K562 (cell line): ENCODE results near the gene REEP6. TPM values are rescaled to one million over a fixed set of nuclear protein-coding genes. Genes with fewer than 3 reads are reported as not detected.

Experiments used
- ARID1B ChIP-seq: fragments of 450-650 bp; IDR thresholded peaks from 2 replicates; pipeline ENCODE4 v1.6.1; 2016; ENCODE audit warnings: antibody characterized with exemption, mild to moderate bottlenecking, inconsistent platforms
- BDP1 ChIP-seq: IDR thresholded peaks from 3 replicates; pipeline ENCODE4 v1.6.1; 2011; ENCODE audit not compliant: insufficient read length, insufficient read depth
- DACH1 ChIP-seq: fragments of 450-650 bp; IDR thresholded peaks from 2 replicates; pipeline ENCODE4 v1.6.1; 2018; ENCODE audit not compliant: partially characterized antibody
- DNMT1 ChIP-seq: fragments of 450-650 bp; IDR thresholded peaks from 2 replicates; pipeline ENCODE4 v1.6.1; 2016; ENCODE audit warnings: antibody characterized with exemption, mild to moderate bottlenecking
- DPF2 ChIP-seq: fragments of 450-650 bp; IDR thresholded peaks from 2 replicates; pipeline ENCODE4 v1.6.1; 2016
- FOSL1 ChIP-seq: fragments of 200-800 bp; sonication (Bioruptor generic); conservative IDR thresholded peaks from 2 replicates; pipeline ENCODE4 v1.6.1; 2016; ENCODE audit warnings: missing genetic modification characterization, missing compliant biosample characterization
- SMARCC2 ChIP-seq: fragments of 450-650 bp; IDR thresholded peaks from 2 replicates; pipeline ENCODE4 v1.6.1; 2017; ENCODE audit warnings: antibody characterized with exemption, moderate library complexity, mild to moderate bottlenecking, low read depth
- ZFP1 ChIP-seq: fragments of 450-650 bp; formaldehyde crosslinking; IDR thresholded peaks from 2 replicates; pipeline ENCODE4 v1.4.0; 2020; ENCODE audit warnings: mild to moderate bottlenecking, mixed read lengths
- ZNF239 ChIP-seq: fragments of 250-450 bp; sonication (Bioruptor Pico); IDR thresholded peaks from 2 replicates; pipeline ENCODE4 v1.4.0; 2020; ENCODE audit warnings: mild to moderate bottlenecking
- ZNF408 ChIP-seq: fragments of 250-450 bp; sonication (Bioruptor Pico); IDR thresholded peaks from 2 replicates; pipeline ENCODE4 v1.4.0; 2020; ENCODE audit warnings: low read depth, mild to moderate bottlenecking, moderate library complexity
- ZNF644 ChIP-seq: fragments of 200-800 bp; sonication (Bioruptor generic); IDR thresholded peaks from 2 replicates; pipeline ENCODE4 v1.6.1; 2016; ENCODE audit warnings: low read depth, missing genetic modification characterization, missing compliant biosample characterization
- polyA plus RNA-seq, 8 experiments: library from polyadenylated mRNA; depleted of rRNA in 4 of 8; stranded (reverse) in 5 of 8; unstranded in 3 of 8; fragments of >200 nt; fragmentation: Nextera tagmentation in 2 of 8; fragmentation: Illumina TruSeq in 1 of 8; extraction: Ambion mirVana in 2 of 8; extraction: Trizol in 1 of 8; gene quantifications; 2 replicates each; pipeline versions ENCODE4 v1.2.1 to v1.2.3, GENCODE V29; 2011 to 2014; ENCODE audit warnings: inconsistent platforms in 1 of 8, missing spikeins in 1 of 8
- total RNA-seq, 7 experiments: library from RNA; depleted of rRNA in 6 of 7; stranded (reverse); fragments of >200 nt in 6 of 7; fragmentation: Illumina TruSeq in 2 of 7; extraction: Trizol in 2 of 7; gene quantifications; 2 replicates each; pipeline versions ENCODE4 v1.2.1 to v1.2.3, GENCODE V29; 2011 to 2021; ENCODE audit warnings: low replicate concordance in 1 of 7
- TF ChIP-seq, protein P1 (sequence below): IDR thresholded peaks from 2 replicates; pipeline ENCODE4 v1.6.1; 2012; ENCODE audit warnings: low read depth, low read length, improper control_type of control experiment, borderline replicate concordance
- TF ChIP-seq, protein P2 (sequence below): fragments of 450-650 bp; IDR thresholded peaks from 2 replicates; pipeline ENCODE4 v1.6.1; 2017; ENCODE audit warnings: mild to moderate bottlenecking, moderate library complexity
- TF ChIP-seq, protein P3 (sequence below), 3 experiments: fragments of 200-800 bp in 1 of 3; fragments of 250-450 bp in 1 of 3; fragments of 450-650 bp in 1 of 3; sonication (Bioruptor Pico) in 1 of 3; sonication (Bioruptor generic) in 1 of 3; formaldehyde crosslinking in 1 of 3; IDR thresholded peaks; 2 replicates each; pipeline versions ENCODE4 v1.6.1 to v1.8.0; 2016 to 2022; ENCODE audit warnings: mild to moderate bottlenecking in 2 of 3, missing genetic modification characterization in 2 of 3, missing compliant biosample characterization in 1 of 3, moderate library complexity in 1 of 3
- TF ChIP-seq, protein P4 (sequence below): fragments of 200-800 bp; sonication (Bioruptor generic); IDR thresholded peaks from 2 replicates; pipeline ENCODE4 v1.6.1; 2016; ENCODE audit warnings: missing genetic modification characterization, missing compliant biosample characterization

REEP6 gene
- total and polyA plus RNA-seq, 9 of the 15 experiments (the other 6 are each of a cell fraction or from before 2014, with no cell fraction given): 1.2 to 64.2 (median 12.7) TPM

DNA sequence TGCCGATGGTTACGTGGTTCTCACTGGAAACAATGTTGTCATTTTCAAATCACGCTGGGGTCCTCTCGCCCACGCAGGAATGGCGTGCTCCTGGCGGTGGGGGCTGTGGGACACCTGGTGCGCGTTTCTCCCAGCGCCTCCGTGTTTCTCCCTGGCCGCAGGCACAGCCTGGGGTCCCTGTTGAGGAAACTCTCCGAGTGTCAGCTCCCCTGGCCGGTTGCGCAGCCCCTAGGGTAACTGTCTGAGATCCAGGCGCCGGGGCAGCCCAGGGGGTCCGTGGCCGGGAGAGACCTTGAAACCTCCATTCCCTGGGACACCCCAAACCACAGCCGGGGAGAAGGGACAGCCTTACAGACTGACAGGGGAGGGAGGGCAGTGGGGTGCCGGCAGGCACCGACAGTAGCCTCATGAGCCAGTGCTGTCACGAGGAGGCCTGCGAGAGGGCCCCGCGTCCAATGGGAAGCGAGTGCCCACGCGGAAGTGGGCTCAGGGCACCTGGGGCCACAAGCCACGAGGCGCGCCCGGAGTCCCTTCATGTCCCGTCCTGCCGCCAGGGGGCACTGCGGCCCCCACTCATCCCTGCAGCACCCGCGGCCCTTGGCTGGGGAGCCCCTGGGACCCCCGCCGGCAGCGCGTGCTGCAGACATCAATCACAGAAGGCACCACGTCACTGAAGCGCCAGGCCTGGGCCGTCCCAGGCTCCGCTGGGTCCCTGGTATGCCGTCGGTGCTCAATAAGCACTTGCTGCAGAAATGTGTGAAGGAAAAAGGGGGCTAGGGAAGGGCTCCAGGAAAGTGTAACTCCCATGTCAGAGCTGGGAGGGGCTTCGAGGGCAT, 12.3 kb downstream of the REEP6 start (continued):
- TF ChIP-seq, protein P1, sequence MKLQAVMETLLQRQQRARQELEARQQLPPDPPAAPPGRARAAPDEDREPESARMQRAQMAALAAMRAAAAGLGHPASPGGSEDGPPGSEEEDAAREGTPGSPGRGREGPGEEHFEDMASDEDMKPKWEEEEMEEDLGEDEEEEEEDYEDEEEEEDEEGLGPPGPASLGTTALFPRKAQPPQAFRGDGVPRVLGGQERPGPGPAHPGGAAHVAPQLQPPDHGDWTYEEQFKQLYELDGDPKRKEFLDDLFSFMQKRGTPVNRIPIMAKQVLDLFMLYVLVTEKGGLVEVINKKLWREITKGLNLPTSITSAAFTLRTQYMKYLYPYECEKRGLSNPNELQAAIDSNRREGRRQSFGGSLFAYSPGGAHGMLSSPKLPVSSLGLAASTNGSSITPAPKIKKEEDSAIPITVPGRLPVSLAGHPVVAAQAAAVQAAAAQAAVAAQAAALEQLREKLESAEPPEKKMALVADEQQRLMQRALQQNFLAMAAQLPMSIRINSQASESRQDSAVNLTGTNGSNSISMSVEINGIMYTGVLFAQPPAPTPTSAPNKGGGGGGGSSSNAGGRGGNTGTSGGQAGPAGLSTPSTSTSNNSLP: no peak
- TF ChIP-seq ZFP1 (CRISPR knock-in tag) (no peak), ZNF408 (CRISPR knock-in tag) (no peak), ZNF644 (tag) (no peak), DPF2 (0 out of 2 replicates have a peak, but pooled peaks have one; percentile 21), BDP1 (no peak), SMARCC2 (no peak), FOSL1 (no peak; the same call in 1 of the 2 replicates), ZNF239 (CRISPR knock-in tag) (0 out of 2 replicates have a peak, but pooled peaks have one; percentile 23), DACH1 (no peak), ARID1B (0 out of 2 replicates have a peak, but pooled peaks have one; percentile 21), DNMT1 (no peak)
- TF ChIP-seq, protein P2, sequence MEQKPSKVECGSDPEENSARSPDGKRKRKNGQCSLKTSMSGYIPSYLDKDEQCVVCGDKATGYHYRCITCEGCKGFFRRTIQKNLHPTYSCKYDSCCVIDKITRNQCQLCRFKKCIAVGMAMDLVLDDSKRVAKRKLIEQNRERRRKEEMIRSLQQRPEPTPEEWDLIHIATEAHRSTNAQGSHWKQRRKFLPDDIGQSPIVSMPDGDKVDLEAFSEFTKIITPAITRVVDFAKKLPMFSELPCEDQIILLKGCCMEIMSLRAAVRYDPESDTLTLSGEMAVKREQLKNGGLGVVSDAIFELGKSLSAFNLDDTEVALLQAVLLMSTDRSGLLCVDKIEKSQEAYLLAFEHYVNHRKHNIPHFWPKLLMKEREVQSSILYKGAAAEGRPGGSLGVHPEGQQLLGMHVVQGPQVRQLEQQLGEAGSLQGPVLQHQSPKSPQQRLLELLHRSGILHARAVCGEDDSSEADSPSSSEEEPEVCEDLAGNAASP: no peak
- TF ChIP-seq, protein P3, sequence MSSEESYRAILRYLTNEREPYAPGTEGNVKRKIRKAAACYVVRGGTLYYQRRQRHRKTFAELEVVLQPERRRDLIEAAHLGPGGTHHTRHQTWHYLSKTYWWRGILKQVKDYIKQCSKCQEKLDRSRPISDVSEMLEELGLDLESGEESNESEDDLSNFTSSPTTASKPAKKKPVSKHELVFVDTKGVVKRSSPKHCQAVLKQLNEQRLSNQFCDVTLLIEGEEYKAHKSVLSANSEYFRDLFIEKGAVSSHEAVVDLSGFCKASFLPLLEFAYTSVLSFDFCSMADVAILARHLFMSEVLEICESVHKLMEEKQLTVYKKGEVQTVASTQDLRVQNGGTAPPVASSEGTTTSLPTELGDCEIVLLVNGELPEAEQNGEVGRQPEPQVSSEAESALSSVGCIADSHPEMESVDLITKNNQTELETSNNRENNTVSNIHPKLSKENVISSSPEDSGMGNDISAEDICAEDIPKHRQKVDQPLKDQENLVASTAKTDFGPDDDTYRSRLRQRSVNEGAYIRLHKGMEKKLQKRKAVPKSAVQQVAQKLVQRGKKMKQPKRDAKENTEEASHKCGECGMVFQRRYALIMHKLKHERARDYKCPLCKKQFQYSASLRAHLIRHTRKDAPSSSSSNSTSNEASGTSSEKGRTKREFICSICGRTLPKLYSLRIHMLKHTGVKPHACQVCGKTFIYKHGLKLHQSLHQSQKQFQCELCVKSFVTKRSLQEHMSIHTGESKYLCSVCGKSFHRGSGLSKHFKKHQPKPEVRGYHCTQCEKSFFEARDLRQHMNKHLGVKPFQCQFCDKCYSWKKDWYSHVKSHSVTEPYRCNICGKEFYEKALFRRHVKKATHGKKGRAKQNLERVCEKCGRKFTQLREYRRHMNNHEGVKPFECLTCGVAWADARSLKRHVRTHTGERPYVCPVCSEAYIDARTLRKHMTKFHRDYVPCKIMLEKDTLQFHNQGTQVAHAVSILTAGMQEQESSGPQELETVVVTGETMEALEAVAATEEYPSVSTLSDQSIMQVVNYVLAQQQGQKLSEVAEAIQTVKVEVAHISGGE (CRISPR knock-in tag; IDR thresholded peaks at IDR 0.05): 0 out of 6 replicates have a peak, but pooled peaks of 1 of the 3 experiments have one; percentile 8
- TF ChIP-seq, protein P4, sequence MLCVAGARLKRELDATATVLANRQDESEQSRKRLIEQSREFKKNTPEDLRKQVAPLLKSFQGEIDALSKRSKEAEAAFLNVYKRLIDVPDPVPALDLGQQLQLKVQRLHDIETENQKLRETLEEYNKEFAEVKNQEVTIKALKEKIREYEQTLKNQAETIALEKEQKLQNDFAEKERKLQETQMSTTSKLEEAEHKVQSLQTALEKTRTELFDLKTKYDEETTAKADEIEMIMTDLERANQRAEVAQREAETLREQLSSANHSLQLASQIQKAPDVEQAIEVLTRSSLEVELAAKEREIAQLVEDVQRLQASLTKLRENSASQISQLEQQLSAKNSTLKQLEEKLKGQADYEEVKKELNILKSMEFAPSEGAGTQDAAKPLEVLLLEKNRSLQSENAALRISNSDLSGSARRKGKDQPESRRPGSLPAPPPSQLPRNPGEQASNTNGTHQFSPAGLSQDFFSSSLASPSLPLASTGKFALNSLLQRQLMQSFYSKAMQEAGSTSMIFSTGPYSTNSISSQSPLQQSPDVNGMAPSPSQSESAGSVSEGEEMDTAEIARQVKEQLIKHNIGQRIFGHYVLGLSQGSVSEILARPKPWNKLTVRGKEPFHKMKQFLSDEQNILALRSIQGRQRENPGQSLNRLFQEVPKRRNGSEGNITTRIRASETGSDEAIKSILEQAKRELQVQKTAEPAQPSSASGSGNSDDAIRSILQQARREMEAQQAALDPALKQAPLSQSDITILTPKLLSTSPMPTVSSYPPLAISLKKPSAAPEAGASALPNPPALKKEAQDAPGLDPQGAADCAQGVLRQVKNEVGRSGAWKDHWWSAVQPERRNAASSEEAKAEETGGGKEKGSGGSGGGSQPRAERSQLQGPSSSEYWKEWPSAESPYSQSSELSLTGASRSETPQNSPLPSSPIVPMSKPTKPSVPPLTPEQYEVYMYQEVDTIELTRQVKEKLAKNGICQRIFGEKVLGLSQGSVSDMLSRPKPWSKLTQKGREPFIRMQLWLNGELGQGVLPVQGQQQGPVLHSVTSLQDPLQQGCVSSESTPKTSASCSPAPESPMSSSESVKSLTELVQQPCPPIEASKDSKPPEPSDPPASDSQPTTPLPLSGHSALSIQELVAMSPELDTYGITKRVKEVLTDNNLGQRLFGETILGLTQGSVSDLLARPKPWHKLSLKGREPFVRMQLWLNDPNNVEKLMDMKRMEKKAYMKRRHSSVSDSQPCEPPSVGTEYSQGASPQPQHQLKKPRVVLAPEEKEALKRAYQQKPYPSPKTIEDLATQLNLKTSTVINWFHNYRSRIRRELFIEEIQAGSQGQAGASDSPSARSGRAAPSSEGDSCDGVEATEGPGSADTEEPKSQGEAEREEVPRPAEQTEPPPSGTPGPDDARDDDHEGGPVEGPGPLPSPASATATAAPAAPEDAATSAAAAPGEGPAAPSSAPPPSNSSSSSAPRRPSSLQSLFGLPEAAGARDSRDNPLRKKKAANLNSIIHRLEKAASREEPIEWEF (CRISPR knock-in tag): no peak
